NOMO-1 (cell line): ENCODE measurements around the gene CDK11B.
"Not testable (repeated sequence)": the region's sequence is repeated elsewhere in the genome, so short reads cannot be mapped to it uniquely, and the experiment has no call there.

Experiments
- DNase-seq, 2 experiments: peaks; one replicate each; lab custom pipeline; 2025; ENCODE audit not compliant: unreplicated experiment in 2 of 2; lab: John Stamatoyannopoulos, UW

The CDK11B gene

GRCh38 chr1:1683104-1683905, 24.5 kb upstream of the CDK11B start:
- no peak for DNase-seq

DNA sequence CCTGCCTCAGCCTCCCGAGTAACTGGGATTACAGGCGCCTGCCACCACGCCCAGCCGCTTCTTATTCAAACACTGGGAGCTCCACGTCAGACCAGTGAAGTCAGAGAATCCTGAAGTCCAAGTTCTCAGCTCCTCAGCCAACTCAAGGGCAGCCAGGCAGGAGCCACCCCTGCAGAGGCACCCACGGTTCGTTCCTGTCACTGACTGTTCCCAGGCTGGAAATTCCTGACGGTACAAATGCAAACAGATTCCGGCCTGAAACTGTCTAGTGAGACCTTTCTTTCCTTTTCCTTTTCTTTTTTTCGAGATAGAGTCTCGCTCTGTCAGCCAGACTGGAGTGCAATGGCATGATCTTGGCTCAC, 22.1 kb upstream of the CDK11B start:
- DNase-seq, result no peak

DNA sequence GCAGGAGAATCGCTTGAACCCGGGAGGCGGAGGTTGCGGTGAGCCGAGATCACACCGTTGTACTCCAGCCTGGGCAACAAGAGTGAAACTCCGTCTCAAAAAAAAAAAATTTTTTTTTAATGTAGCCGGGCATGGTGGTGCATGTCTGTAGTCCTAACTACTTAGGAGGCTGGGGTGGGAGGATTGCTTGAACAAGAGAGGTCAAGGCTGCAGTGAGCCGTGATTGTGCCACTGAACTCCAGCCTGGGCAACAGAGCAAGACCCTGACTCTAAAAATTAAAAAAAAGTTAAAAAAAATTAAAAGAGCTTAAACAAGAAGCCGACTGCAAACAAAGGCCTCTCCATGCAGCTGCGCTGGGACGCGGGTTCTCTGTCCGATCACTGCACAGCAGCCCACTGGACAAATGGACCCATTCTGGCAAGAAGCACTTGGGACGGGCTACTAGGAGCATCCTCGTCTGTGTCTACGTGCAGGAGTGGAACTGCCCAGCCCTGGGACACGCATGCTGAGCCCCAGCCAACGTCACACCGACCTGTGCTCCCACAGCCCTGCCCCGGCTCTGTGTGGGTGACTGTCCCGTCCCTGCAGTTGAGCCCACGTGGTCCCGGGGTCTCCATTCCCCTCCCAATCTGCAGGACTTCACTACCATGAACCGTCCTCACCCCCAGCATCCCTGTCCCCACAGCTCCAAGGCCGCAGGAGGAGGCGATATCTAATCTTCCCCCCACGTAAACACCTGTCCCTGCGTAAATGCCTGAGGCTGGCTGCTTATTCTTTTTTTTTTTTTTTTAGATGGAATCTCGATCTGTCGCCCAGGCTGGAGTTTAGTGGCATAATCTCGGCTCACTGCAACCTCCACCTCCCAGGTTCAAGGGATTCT, 21.5 kb upstream of the CDK11B start:
- DNase-seq, result no peak

- DNase-seq, result no peak
Measured at GRCh38 chr1:1678581-1679380, 20.0 kb upstream of the CDK11B start.

DNA sequence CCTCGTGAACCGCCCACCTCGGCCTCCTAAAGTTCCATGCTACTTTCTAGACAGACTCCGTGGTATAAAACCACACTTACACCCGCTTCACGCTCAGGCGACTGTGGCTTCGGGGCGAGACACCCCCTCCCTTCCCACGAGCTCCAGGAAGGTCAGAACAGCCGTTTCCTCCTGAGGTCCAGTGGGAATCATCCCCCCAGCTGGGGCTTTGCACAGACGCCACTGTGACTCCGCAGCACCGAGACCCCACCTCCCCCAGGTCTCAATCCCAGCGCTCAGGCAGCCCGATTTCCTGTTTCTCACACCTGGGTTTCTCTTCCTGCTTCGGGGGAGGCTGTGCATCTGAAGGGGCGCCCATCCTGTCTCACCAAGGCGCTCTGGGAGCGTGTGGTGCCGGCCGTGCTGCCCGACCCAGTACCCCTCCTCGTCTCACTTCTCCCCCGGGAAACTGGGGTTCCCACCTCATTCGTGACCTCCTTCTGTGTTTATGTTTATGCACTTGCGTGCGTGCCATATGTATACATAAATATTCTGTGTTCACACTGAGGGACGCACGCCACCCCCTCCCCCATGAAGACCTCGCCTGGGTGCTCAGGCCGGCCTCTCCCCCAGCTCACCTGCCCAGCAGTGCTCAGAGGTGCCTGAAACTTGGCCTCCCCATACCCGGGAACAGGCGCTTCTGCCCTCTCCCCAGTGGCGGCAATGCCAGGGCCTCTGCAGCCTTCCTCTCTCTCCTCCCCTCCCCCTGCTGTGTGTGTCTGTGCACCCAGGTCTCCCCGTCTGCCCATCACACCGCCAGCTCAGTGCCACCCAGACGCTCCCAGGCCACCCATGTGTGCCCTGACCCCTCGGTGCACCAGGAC, 19.1 kb upstream of the CDK11B start:
- DNase-seq, result no peak

DNA sequence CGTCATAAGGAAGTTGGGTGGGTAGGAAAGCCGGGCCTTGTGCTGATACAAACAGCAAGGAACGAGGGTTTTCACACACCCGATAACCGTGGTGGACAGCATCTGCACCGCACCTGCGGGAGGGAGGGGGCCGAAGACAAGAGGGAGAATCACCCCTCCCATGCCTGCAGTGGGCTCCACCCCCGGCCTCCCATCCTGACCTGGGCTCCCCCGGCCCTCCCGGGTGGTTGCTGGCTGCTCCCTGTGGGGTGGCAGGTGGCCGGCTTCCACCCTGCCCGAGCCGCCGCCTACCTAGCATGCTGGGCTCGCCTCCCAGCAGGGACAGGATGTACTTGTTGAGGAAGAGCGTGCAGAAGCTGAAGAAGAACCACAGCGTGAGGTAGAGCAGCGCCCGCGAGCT, 17.3 kb upstream of the CDK11B start:
- DNase-seq, result not testable (repeated sequence)

- not testable (repeated sequence) for DNase-seq
Measured at GRCh38 chr1:1675218-1675617, 16.4 kb upstream of the CDK11B start.

GRCh38 chr1:1674806-1675205, 16.0 kb upstream of the CDK11B start:
- DNase-seq, result not testable (repeated sequence)

DNA sequence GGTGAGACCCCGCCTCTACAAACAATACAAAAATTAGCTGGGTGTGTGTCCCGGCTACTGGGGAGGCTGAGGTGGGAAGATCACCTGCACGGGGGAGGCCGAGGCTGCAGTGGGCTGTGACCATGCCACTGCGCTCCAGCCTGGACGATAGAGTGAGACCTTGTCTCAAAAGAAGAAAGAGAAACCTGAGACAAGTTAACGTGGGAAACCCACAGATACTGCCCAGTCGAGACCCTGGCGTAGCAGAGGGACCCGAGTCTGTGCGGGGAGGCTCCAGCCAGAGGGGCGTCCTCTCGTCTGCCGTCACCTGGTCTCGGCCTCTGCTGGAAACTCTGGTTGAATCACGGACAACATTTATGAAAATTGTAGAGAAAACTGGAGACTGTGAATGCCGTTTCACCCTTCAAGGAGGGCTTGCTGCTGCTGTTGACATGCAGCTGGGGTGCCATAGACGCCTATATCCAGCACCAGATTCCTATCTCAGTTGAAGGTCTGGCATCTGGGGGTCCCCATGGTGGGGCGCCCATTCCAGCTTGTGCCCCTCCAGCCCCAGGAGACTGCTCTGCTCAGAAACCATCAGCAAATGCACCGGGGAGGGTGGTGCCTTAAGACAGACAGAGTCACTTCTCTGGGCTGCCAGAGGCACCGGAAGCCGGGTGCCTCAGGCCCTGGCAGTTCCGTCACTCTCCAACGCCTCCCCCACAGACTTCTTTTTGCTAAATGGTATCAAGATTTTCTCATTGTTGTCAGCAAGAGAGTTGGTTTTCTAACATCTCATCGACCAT, 13.6 kb upstream of the CDK11B start:
- DNase-seq, result no peak

- DNase-seq, result no peak
Measured at GRCh38 chr1:1671365-1672119, 12.7 kb upstream of the CDK11B start.

DNA sequence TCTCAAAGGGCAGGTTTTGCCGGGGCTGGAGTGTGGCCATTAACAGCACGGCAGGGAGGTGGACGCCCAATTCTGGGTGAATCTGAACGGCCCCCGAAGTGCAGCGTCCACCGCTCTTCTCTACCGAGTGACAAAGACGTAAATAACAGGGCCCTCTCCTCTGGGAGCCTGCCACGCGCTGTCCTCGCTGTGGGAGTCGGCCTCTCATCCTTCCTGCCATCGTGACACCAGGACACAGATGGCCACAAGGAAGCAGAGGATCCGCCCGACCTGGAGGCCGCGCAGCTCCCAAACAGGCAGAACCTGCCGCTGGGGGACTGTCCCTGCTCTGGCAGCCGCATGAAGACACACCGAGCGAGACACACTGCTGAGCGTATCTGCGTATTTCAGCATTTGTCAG, 12.1 kb upstream of the CDK11B start:
- DNase-seq, result no peak

GRCh38 chr1:1669468-1670440, 10.9 kb upstream of the CDK11B start:
- no peak for DNase-seq

- no peak for DNase-seq
Measured at GRCh38 chr1:1666526-1666925, 7.7 kb upstream of the CDK11B start.

DNA sequence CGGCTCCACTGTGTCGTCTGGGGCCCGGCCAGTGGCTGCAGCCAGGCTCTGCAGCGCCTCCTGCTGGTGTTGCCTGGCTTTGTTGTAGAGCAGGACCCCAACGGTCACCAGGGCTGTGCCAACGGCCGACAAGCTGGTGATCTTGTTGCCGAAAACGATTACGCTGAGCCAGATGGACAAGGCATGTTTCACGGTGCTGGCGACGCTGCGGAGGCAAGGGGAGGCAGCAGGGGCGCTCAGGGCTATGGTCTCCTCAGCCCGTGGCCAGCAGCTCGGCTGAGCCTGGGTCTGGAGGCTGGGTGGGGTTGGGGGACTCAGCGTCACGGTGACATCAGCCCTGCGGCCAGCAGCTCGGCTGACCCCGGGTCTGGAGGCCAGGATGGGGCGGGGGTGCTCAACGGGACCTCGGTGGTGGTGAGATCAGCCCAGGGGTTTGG, 7.0 kb upstream of the CDK11B start:
- no peak for DNase-seq

DNA sequence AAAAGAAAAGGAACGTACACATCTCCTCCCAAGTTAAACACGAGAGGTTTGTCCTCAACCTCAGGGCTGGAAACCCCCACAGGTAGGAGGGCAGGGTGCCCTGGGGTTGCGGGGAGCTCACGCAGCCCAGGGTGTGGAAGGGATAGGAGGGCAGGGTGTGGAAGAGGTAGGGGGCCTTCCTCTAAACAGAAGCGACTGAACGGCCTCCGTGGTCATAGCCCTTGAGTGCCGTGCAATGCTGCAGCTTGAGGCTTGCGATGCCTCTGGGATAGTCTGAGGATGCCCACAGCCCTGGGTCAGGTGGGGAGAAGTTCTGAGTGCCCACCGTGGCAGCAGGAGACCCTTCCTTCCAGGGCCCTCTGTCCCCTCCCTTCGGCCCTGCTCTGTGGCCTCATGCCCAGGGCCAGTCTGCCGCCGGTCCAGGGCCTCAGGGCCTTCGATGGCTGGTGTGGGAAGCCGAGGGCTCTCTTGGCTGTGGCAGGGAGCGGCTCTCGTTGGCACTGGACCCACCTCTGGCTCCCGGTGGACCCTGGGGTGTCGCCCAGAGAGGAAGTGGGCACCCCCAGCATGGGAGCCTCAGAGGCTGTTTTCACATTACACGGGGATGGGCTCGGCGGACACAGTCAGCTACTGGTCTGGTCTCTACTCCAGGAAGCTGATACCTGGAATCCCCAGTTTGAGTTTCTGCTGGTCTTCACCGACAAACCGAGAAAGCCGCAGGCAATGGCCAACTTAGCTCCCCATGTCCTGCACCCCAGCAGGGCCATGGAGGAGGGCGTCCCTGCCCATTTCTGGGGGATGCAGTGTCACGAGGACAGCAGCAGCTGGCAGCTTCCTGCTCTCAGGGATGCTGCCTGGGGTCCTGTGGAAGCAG, 6.4 kb upstream of the CDK11B start:
- no peak for DNase-seq

GRCh38 chr1:1664318-1664717, 5.5 kb upstream of the CDK11B start:
- not testable (repeated sequence) for DNase-seq
